Vagina (tissue), 2 donors: Measurements from ENCODE around the gene EIF1. TPM values are rescaled to one million over a fixed set of nuclear protein-coding genes. Genes with fewer than 3 reads are reported as not detected.
A peak's percentile ranks its signal among the peaks of the same experiment; 100 is the strongest.

Source experiments
- DNase-seq, 2 donors: peaks; one replicate each; pipeline ENCODE4 v3.0.0-alpha.2; 2017; ENCODE audit errors: extremely low spot score in 2 of 2
- H3K27ac ChIP-seq: fragments of 200-600 bp; sonication (generic); one replicate; pipeline ENCODE4 v1.5.1; 2019
- H3K27me3 ChIP-seq: fragments of 200-600 bp; sonication (generic); one replicate; pipeline ENCODE4 v1.5.1; 2019
- H3K36me3 ChIP-seq, 2 donors: fragments of 200-600 bp; sonication (generic); one replicate each; pipeline ENCODE4 v1.5.1; 2017 to 2019
- H3K4me1 ChIP-seq: fragments of 200-600 bp; sonication (generic); one replicate; pipeline ENCODE4 v1.5.1; 2019
- H3K4me3 ChIP-seq, 2 donors: fragments of 200-600 bp; sonication (generic); 1 replicate in 1 of 2; 2 replicates in 1 of 2; pipeline ENCODE4 v1.5.1; 2016 to 2019
- H3K9me3 ChIP-seq: fragments of 200-600 bp; sonication (generic); one replicate; pipeline ENCODE4 v1.5.1; 2019
- POLR2A ChIP-seq, 2 donors: fragments of 450-650 bp; IDR thresholded peaks; one replicate each; pipeline ENCODE4 v1.6.1; 2017; ENCODE audit warnings: antibody characterized with exemption in 2 of 2, mild to moderate bottlenecking in 2 of 2, moderate library complexity in 2 of 2
- POLR2AphosphoS5 ChIP-seq, 2 donors: sonication (generic); formaldehyde crosslinking; IDR thresholded peaks; one replicate each; pipeline ENCODE4 v1.9.0; 2017; ENCODE audit warnings: antibody characterized with exemption in 2 of 2, mild to moderate bottlenecking in 2 of 2, low read depth in 1 of 2; ENCODE audit not compliant: insufficient read depth in 1 of 2
- intact Hi-C: fragments of 100-400 bp; cut with DNase I; formaldehyde crosslinking; loops from one replicate; pipeline ENCODE4 v1.15.1; 2023
- total RNA-seq: library from RNA; depleted of rRNA; stranded (reverse); fragments of >200 nt; gene quantifications from one replicate; pipeline ENCODE4 v1.2.3, GENCODE V29; 2016
- TF ChIP-seq, protein P1 (sequence below), 3 experiments: fragments of 450-650 bp in 2 of 3; fragments of 200-600 bp in 1 of 3; sonication (generic) in 1 of 3; IDR thresholded peaks; one replicate each; pipeline ENCODE4 v1.5.1; 2017 to 2019; ENCODE audit warnings: antibody characterized with exemption in 3 of 3, mild to moderate bottlenecking in 2 of 3, moderate library complexity in 2 of 3

EIF1 gene
- total RNA-seq, 1 donor from 2014 or later = 204 TPM

DNA sequence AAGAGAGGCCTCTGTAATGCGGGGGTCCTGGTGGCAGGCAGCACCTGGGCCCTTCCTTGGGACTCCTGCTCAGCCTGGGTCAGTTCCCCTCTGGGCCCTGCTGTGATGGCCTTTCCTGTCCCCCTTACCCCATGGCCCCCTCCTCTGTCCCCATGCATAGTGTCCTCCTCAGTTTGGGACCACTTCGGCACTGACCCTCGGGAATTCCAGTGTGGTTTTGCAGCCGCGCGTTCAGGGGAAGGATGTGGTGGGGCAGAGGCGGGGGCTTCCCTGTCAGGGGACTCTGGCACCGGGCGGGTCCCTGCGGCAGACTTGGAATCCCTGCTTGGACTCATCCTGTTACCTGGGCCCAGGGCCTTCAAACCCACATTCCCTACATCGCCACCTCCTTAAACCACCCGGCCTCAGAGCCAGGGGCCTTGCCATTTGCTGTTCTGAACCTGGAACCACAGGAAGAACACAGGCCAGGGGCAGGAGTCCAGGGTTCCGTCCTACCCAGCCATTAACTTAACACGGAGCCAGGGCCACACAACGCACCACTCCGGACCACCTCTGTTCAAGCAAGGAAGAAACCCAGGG lies 31.4 kb upstream of the EIF1 start:
- no peaks in the 10 kb centered on the region for H3K9me3 ChIP-seq
- H3K27me3 ChIP-seq = no peaks in the 10 kb centered on the region
- TF ChIP-seq POLR2A (IDR thresholded peaks at IDR 0.05) (no peak), POLR2AphosphoS5 (IDR thresholded peaks at IDR 0.05; ENCODE audit: insufficient read depth in 1 of 2, low read depth in 1 of 2) (no peak)
- TF ChIP-seq, protein P1, sequence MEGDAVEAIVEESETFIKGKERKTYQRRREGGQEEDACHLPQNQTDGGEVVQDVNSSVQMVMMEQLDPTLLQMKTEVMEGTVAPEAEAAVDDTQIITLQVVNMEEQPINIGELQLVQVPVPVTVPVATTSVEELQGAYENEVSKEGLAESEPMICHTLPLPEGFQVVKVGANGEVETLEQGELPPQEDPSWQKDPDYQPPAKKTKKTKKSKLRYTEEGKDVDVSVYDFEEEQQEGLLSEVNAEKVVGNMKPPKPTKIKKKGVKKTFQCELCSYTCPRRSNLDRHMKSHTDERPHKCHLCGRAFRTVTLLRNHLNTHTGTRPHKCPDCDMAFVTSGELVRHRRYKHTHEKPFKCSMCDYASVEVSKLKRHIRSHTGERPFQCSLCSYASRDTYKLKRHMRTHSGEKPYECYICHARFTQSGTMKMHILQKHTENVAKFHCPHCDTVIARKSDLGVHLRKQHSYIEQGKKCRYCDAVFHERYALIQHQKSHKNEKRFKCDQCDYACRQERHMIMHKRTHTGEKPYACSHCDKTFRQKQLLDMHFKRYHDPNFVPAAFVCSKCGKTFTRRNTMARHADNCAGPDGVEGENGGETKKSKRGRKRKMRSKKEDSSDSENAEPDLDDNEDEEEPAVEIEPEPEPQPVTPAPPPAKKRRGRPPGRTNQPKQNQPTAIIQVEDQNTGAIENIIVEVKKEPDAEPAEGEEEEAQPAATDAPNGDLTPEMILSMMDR (IDR thresholded peaks at IDR 0.05) = no peak
- no peak overlapping the region for H3K4me3 ChIP-seq
- H3K36me3 ChIP-seq = no peaks in the 10 kb centered on the region
- peaks cover 57% of the 10 kb centered on the region for H3K4me1 ChIP-seq
- no peak for DNase-seq
- intact Hi-C loops = loop anchor here (10.0 kb wide), 1 partner anchor 852 kb away; no protein-coding TSS in a partner anchor
- H3K27ac ChIP-seq = peak overlapping the region; percentile 85

DNA sequence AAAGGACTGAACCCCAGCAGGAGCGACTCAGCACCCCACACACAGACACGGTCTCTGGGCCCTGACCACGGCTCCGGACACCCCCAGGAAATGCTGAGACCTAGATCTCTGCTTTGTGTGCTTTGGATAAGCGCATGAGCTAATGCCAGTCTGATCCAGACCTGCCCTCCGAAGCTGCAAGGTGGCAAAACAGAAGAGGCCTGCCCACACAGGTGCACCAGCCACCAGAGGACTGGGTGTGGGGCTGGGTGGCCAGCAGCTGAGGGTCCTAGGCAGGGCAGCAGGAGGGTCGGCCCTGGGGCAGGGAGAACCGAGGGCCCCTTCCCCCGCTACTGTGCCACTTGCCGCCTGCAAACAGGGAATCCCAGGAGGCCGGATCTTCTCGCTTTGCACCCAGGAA lies 30.7 kb upstream of the EIF1 start:
- intact Hi-C loops = loop anchor here (10.0 kb wide), 1 partner anchor 853 kb away; no protein-coding TSS in a partner anchor
- H3K9me3 ChIP-seq = no peaks in the 10 kb centered on the region
- peak overlapping the region; percentile 85 for H3K27ac ChIP-seq
- DNase-seq = no peak
- no peaks in the 10 kb centered on the region for H3K36me3 ChIP-seq
- no peak for TF ChIP-seq POLR2A (IDR thresholded peaks at IDR 0.05)
- TF ChIP-seq POLR2AphosphoS5 (IDR thresholded peaks at IDR 0.05; ENCODE audit: insufficient read depth in 1 of 2, low read depth in 1 of 2) = no peak
- TF ChIP-seq, protein P1 (IDR thresholded peaks at IDR 0.05) = no peak
- no peak overlapping the region for H3K4me3 ChIP-seq
- no peaks in the 10 kb centered on the region for H3K27me3 ChIP-seq
- H3K4me1 ChIP-seq = peaks cover 55% of the 10 kb centered on the region

DNA sequence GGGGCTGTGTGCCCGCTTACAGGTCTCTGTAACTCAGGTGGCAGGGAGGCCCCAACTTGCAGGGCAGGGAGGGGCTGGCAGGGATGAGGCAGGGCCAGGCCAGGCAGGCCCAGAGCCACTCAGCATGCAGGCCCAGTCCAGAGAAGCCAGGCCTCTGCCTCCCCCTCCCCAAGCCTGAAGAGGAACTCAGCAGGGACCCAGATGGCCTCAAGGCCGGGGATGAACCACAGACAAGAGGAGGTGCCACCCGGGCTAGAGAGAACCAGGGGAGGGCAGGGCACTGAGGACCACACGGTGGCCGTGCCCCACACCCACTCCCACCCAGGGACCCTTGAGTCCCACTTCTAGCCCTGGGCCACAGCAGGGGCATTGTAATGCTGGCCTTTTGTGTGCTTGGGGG lies 29.8 kb upstream of the EIF1 start:
- H3K4me3 ChIP-seq = no peak overlapping the region
- H3K36me3 ChIP-seq = no peaks in the 10 kb centered on the region
- H3K27me3 ChIP-seq = no peaks in the 10 kb centered on the region
- no peak for DNase-seq
- no peaks in the 10 kb centered on the region for H3K9me3 ChIP-seq
- peak overlapping the region; percentile 85 for H3K27ac ChIP-seq
- intact Hi-C loops = loop anchor here (10.0 kb wide), 1 partner anchor 854 kb away; no protein-coding TSS in a partner anchor
- peaks cover 61% of the 10 kb centered on the region for H3K4me1 ChIP-seq
- TF ChIP-seq, protein P1 (IDR thresholded peaks at IDR 0.05) = no peak
- TF ChIP-seq POLR2A (IDR thresholded peaks at IDR 0.05) (no peak), POLR2AphosphoS5 (IDR thresholded peaks at IDR 0.05; ENCODE audit: insufficient read depth in 1 of 2, low read depth in 1 of 2) (no peak)

DNA sequence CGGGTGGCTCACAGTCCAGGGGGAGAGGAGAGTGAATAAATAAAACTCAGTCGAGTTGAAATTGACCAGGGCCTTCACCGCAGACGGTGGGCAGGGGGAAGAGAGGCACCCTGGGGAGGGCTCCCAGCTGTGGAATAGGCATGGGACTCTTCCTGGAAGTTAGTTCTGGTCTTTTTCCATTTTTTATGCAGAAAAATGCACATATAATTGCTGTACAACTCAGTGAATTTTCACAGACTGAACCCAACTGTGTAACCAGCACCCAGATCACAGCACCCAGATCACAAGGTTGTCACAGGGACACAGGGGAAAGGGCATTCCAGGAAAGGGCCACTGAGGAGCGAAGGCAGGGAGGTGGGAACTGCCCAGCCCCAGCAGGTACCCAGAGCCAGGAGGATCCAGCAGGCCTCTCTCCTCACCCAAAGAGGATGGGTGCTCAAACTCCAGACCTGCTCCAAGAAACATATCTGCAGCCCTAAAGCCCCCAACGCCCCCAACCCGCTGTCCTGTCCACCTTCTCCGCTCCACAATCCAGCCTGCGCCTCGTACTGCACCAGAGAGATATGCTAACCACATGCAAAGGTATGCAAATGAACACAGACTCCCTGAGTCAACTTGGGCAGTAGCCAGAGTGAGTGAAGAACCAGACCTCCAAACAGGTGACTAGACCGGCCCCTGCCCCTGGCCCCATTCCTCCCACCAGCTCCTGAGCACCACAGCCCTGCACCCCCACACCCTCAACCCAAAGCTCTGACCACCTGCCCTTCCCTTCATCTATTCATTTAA lies 29.1 kb upstream of the EIF1 start:
- intact Hi-C loops = loop anchor here (10.0 kb wide), 1 partner anchor 855 kb away; no protein-coding TSS in a partner anchor
- H3K36me3 ChIP-seq = no peaks in the 10 kb centered on the region
- H3K9me3 ChIP-seq = no peaks in the 10 kb centered on the region
- peaks cover 60% of the 10 kb centered on the region for H3K4me1 ChIP-seq
- DNase-seq = no peak
- H3K4me3 ChIP-seq = no peak overlapping the region
- TF ChIP-seq, protein P1 (IDR thresholded peaks at IDR 0.05) = no peak
- TF ChIP-seq POLR2A (IDR thresholded peaks at IDR 0.05) (no peak), POLR2AphosphoS5 (IDR thresholded peaks at IDR 0.05; ENCODE audit: insufficient read depth in 1 of 2, low read depth in 1 of 2) (no peak)
- peak overlapping the region; percentile 85 for H3K27ac ChIP-seq
- H3K27me3 ChIP-seq = no peaks in the 10 kb centered on the region
